ENCODE data around the gene PKP3.

- TF ChIP-seq POLR2AphosphoS5 (IDR thresholded peaks at IDR 0.05; ENCODE audit: low read depth, low read length) (no peak), PAX5 (IDR thresholded peaks at IDR 0.05; ENCODE audit: insufficient read depth, low read length, severe bottlenecking) (no peak), POLR2A (IDR thresholded peaks at IDR 0.05; ENCODE audit: low read depth, low read length) (no peak)
Measured at GRCh38 chr11:446891-447290, 52.9 kb downstream of the PKP3 start.
